Body of pancreas (tissue), 4 donors: ENCODE data around the gene POMT2. TPM values are rescaled to one million over a fixed set of nuclear protein-coding genes. Genes with fewer than 3 reads are reported as not detected.

Experiments used
- ATAC-seq: fragments of 150-250 bp; one replicate; pipeline ENCODE4 v1.9.1; 2016
- DNase-seq, 4 donors: peaks; one replicate each; pipeline ENCODE4 v3.0.0-alpha.2; 2019
- H3K27ac ChIP-seq, 4 donors: fragments of 200-600 bp; sonication (generic); 1 replicate in 3 of 4; 2 replicates in 1 of 4; pipeline versions ENCODE4 v1.5.1 to v1.6.1; 2016 to 2019; ENCODE audit warnings: mild to moderate bottlenecking in 1 of 4, mixed read lengths in 1 of 4, moderate library complexity in 1 of 4
- H3K27me3 ChIP-seq, 2 donors: fragments of 200-600 bp; sonication (generic); one replicate each; pipeline ENCODE4 v1.6.0; 2016; ENCODE audit warnings: mild to moderate bottlenecking in 1 of 2
- H3K36me3 ChIP-seq, 2 donors: fragments of 200-600 bp; sonication (generic); replicated peaks in 1 of 2; 2 replicates each; pipeline ENCODE4 v1.5.1; 2016; ENCODE audit warnings: low read depth in 2 of 2; ENCODE audit not compliant: insufficient read depth in 1 of 2
- H3K4me1 ChIP-seq: fragments of 200-600 bp; sonication (generic); one replicate; pipeline ENCODE4 v1.6.0; 2016
- H3K4me3 ChIP-seq, 2 donors: fragments of 200-600 bp; sonication (generic); 1 replicate in 1 of 2; 2 replicates in 1 of 2; pipeline ENCODE4 v1.5.1; 2016 to 2019
- H3K9me3 ChIP-seq, 3 donors: fragments of 200-600 bp; sonication (generic); 1 replicate in 2 of 3; 2 replicates in 1 of 3; pipeline ENCODE4 v1.5.1; 2016
- POLR2A ChIP-seq, 3 donors: fragments of 450-650 bp; IDR thresholded peaks; one replicate each; pipeline ENCODE4 v1.6.1; 2016; ENCODE audit warnings: antibody characterized with exemption in 3 of 3, mild to moderate bottlenecking in 2 of 3
- WGBS, 2 donors: methylation state at CpG; one replicate each; pipeline ENCODE4 v1.1.5; 2017; 5-methylcytosine and 5-hydroxymethylcytosine counted together
- intact Hi-C: fragments of 100-400 bp; cut with DNase I; formaldehyde crosslinking; loops from one replicate; pipeline ENCODE4 v1.15.1; 2023
- total RNA-seq, 2 donors: library from RNA; depleted of rRNA; stranded (reverse); fragments of >200 nt; gene quantifications; one replicate each; pipeline ENCODE4 v1.1.0, GENCODE V29; 2016
- TF ChIP-seq, protein P1 (sequence below), 7 experiments: fragments of 450-650 bp in 4 of 7; fragments of 200-600 bp in 3 of 7; sonication (generic) in 3 of 7; IDR thresholded peaks; one replicate each; pipeline ENCODE4 v1.5.1; 2016 to 2019; ENCODE audit warnings: antibody characterized with exemption in 7 of 7

The POMT2 gene
- total RNA-seq, 2 donors from 2014 or later, result 22.6 to 45.2 TPM

DNA sequence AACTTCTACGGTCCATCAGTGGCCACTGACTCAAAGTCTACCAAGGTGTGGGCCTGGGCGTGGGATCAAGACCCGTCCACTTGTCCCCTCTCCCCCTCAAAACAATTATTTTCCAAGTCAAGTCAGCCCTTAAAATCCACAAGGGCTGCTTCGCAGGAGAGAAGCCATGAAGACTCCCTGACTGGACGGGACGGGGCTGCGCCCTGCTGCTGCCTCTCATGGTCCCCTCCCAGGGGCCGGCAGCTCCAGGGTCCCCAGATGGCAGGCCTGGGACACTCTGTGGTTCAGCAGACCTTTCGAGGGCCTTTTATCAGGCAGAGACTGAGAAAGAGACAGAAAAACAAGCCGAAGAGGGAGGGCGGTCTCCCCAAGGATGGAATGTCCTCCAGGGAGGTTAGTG lies 60.5 kb downstream of the POMT2 start:
- no peaks in the 10 kb centered on the region for H3K27me3 ChIP-seq
- 78 to 80% methylated on average over 8 to 9 of the region's 11 CpGs for WGBS, 2 donors
- no peaks in the 10 kb centered on the region for H3K9me3 ChIP-seq
- no peaks in the 10 kb centered on the region for H3K36me3 ChIP-seq
- DNase-seq, result no peak
- TF ChIP-seq POLR2A (IDR thresholded peaks at IDR 0.05), result no peak
- TF ChIP-seq, protein P1, sequence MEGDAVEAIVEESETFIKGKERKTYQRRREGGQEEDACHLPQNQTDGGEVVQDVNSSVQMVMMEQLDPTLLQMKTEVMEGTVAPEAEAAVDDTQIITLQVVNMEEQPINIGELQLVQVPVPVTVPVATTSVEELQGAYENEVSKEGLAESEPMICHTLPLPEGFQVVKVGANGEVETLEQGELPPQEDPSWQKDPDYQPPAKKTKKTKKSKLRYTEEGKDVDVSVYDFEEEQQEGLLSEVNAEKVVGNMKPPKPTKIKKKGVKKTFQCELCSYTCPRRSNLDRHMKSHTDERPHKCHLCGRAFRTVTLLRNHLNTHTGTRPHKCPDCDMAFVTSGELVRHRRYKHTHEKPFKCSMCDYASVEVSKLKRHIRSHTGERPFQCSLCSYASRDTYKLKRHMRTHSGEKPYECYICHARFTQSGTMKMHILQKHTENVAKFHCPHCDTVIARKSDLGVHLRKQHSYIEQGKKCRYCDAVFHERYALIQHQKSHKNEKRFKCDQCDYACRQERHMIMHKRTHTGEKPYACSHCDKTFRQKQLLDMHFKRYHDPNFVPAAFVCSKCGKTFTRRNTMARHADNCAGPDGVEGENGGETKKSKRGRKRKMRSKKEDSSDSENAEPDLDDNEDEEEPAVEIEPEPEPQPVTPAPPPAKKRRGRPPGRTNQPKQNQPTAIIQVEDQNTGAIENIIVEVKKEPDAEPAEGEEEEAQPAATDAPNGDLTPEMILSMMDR (IDR thresholded peaks at IDR 0.05), result no peak
- intact Hi-C loops, result no loop called here
- no peak for ATAC-seq
- H3K4me1 ChIP-seq, result no peaks in the 10 kb centered on the region
- H3K4me3 ChIP-seq, result no peak overlapping the region
- H3K27ac ChIP-seq, result no peak overlapping the region

DNA sequence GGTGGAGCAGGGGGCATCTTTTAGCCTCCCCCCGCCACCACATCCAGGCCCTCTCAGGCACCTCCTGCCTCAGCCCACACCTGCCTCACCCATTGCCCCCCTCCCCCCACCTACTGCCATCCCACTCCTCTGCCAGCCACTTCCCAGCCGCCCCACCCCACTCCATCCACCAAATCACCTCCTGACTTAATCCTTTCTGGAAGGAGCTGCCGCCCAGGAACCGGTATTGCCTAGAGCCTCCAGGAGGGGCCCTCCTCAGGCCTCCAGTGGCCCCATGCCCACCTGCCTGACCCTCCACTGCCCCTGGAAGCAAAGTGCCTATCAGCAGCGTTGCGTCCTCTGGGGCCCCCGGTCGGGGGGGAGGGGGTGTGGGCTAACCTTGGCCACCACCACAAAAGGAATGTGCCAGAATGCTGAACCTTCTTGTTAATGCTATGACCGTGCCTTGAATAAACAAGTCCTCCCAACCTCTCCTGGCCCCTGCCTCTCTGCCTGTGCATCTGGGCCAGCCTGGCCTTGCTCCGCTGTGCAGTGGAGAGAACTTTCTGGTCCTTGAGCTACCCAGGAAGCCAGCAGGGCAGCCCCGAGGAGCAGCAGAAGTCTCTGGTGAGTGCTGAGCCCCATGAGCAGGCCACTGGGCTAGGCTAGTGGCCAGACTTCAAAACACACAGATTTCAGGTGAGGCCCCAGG lies 61.5 kb downstream of the POMT2 start:
- intact Hi-C loops, result no loop called here
- Histone ChIP-seq H3K4me3 (no peak overlapping the region), H3K27ac (no peak overlapping the region), H3K4me1 (no peaks in the 10 kb centered on the region), H3K9me3 (no peaks in the 10 kb centered on the region), H3K36me3 (no peaks in the 10 kb centered on the region), H3K27me3 (no peaks in the 10 kb centered on the region)
- WGBS, 2 donors, result 48 to 66% methylated on average over 6 to 11 of the region's 11 CpGs
- ATAC-seq (no peak), DNase-seq (no peak)
- TF ChIP-seq, protein P1 (IDR thresholded peaks at IDR 0.05), result no peak
- no peak for TF ChIP-seq POLR2A (IDR thresholded peaks at IDR 0.05)

DNA sequence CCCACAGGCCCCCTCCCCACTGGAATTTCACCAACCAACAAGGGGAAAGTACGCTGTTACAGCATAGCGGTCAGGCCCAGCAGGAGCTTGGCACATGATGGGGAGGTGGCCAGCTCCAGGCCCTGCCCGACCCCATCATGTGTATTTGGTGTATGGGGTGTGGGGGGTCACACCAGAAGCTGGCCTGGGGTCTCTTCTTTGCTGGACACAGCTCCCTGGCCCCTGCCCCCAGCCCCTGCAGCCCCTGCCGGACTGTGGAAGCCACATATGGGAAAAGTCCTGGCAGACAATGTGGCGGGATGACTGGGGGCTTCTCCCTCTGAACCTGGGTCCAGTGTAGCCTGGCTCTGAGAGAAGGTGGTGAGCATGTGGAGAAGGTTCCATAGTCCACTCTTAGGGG lies 62.1 kb downstream of the POMT2 start:
- intact Hi-C loops, result no loop called here
- DNase-seq, result no peak
- no peak for ATAC-seq
- Histone ChIP-seq H3K4me3 (no peak overlapping the region), H3K36me3 (no peaks in the 10 kb centered on the region), H3K27ac (no peak overlapping the region), H3K4me1 (no peaks in the 10 kb centered on the region), H3K27me3 (no peaks in the 10 kb centered on the region), H3K9me3 (no peaks in the 10 kb centered on the region)
- TF ChIP-seq, protein P1 (IDR thresholded peaks at IDR 0.05), result no peak
- TF ChIP-seq POLR2A (IDR thresholded peaks at IDR 0.05), result no peak
- 82 to 91% methylated on average over 2 to 4 of the region's 5 CpGs for WGBS, 2 donors

DNA sequence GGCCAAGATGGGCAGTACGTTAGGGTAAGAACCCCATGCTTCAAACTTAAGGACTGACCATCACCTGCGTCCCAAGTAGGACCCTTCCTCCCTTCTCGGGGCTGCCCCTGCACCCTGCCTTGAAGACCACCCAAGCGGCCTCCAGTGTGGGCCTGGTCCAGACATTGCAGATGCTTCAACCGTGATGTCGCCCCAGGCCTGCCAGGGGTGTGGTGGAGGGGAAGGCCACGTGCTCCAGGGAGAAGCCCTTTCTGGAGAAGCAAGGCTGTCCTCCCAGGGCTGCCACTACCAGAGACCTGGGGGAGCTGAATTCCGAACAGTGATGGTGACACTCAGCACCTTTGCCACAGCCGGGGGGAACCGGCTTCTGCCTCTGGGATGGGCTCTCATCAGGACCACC lies 63.0 kb downstream of the POMT2 start:
- ATAC-seq (no peak), DNase-seq (no peak)
- Histone ChIP-seq H3K36me3 (no peaks in the 10 kb centered on the region), H3K27me3 (no peaks in the 10 kb centered on the region), H3K4me3 (no peak overlapping the region), H3K9me3 (no peaks in the 10 kb centered on the region), H3K27ac (no peak overlapping the region), H3K4me1 (no peaks in the 10 kb centered on the region)
- intact Hi-C loops, result no loop called here
- TF ChIP-seq, protein P1 (IDR thresholded peaks at IDR 0.05), result no peak
- no peak for TF ChIP-seq POLR2A (IDR thresholded peaks at IDR 0.05)
- WGBS, 2 donors, result 83 to 93% methylated on average over 3 to 10 of the region's 10 CpGs

DNA sequence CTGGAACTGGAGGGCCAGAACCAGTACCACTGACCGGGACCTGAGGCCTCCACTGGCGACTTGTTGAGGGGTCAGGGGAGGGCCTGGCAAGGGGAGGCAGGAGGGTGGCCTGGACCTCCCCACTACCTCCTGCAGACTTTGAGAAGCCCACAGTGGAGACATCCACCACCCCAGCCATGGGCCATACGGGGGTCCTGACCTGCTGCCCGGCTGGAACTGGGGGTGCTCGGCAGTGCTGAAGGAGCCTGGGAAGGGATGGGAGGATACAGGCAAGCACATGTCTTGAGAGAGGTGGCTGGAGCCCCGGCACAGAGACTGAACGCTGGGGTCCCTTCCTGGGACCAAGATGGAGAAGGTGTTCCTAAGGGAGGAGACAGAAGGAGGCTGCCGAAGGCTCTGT lies 64.0 kb downstream of the POMT2 start:
- no peaks in the 10 kb centered on the region for H3K9me3 ChIP-seq
- no peak for TF ChIP-seq POLR2A (IDR thresholded peaks at IDR 0.05)
- TF ChIP-seq, protein P1 (IDR thresholded peaks at IDR 0.05), result no peak
- WGBS, 2 donors, result 89 to 93% methylated on average over 8 of the region's 8 CpGs
- no peaks in the 10 kb centered on the region for H3K4me1 ChIP-seq
- ATAC-seq, result no peak
- no peak for DNase-seq
- intact Hi-C loops, result no loop called here
- no peaks in the 10 kb centered on the region for H3K27me3 ChIP-seq
- no peak overlapping the region for H3K4me3 ChIP-seq
- no peaks in the 10 kb centered on the region for H3K36me3 ChIP-seq
- no peak overlapping the region for H3K27ac ChIP-seq
